Fibroblast of mammary gland (primary cell): ENCODE results near the gene KNOP1.

Experiments
- DNase-seq: peaks from one replicate; pipeline ENCODE4 v3.0.0-alpha.2; 2010; ENCODE audit warnings: low read depth
- H3K4me3 ChIP-seq: 2 replicates; pipeline ENCODE4 v1.5.1; 2011; ENCODE audit warnings: low read depth, mild to moderate bottlenecking, low read length, moderate library complexity; ENCODE audit not compliant: control insufficient read depth
- CTCF ChIP-seq: conservative IDR thresholded peaks from 2 replicates; pipeline ENCODE4 v1.5.1; 2011; ENCODE audit warnings: low read depth, low read length, inconsistent platforms; ENCODE audit not compliant: control insufficient read depth, insufficient read depth

The KNOP1 gene, protein sequence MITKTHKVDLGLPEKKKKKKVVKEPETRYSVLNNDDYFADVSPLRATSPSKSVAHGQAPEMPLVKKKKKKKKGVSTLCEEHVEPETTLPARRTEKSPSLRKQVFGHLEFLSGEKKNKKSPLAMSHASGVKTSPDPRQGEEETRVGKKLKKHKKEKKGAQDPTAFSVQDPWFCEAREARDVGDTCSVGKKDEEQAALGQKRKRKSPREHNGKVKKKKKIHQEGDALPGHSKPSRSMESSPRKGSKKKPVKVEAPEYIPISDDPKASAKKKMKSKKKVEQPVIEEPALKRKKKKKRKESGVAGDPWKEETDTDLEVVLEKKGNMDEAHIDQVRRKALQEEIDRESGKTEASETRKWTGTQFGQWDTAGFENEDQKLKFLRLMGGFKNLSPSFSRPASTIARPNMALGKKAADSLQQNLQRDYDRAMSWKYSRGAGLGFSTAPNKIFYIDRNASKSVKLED

DNA sequence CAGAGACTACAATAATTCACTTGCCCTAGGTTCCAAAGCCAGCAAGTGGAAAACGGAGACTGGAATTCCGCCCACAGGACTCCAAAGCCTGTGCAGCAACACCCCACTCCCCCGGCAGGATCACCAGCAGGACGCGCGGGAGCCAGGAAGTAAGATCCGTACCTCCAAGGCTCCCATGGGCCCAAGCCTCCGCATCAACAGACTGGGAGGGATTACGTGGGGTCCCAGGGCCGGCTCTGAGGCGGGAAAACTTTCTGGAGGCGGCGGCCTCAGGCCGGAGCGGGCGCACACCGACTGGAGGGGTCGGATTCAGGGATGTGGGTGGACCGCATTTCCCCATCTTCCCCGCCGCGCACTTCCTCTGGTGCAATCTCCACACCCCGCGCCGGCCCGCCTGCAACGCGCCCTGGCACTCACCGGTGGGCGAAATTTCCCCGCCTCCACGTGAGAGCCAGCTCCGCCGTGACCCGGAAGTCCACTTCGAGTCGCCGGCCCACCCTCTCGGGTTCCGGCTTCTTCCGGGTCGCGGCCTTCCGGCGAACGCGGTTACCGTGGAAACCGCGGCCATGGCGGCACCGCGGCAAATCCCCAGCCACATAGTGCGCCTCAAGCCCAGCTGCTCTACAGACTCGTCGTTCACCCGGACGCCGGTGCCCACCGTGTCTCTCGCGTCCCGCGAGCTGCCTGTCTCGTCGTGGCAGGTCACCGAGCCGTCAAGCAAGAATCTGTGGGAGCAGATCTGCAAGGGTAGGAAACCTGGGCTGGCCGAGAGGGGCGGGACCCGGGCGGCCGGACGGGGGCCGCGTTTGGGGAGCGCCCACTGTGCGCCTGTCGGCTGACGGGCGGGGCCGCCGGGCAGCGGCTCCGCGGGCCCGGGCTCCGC, at the start of gene KNOP1, which contains the start of gene IQCK:
KNOP1 (minus strand) TSS at position 487 of the 883 bp plus-strand sequence. CDS start 3,192 bp downstream, outside the sequence.
IQCK (plus strand) TSS at position 531 of the 883 bp plus-strand sequence; CDS start at position 567, 36 bp downstream.
- peak; percentile 82 for DNase-seq
- H3K4me3 ChIP-seq = peak within 1 kb of the TSS; percentile 75
- TF ChIP-seq CTCF = peak; percentile 3

GRCh38 chr16:19767497-19767896, 49.5 kb upstream of the KNOP1 start:
- no peak for DNase-seq
- no peak for TF ChIP-seq CTCF
- H3K4me3 ChIP-seq = no peak overlapping the region

GRCh38 chr16:19766988-19767387, 49.0 kb upstream of the KNOP1 start:
- no peak overlapping the region for H3K4me3 ChIP-seq
- no peak for TF ChIP-seq CTCF
- DNase-seq = no peak

GRCh38 chr16:19766554-19766884, 48.5 kb upstream of the KNOP1 start:
- DNase-seq = no peak
- no peak overlapping the region for H3K4me3 ChIP-seq
- no peak for TF ChIP-seq CTCF

GRCh38 chr16:19765860-19766553, 48.0 kb upstream of the KNOP1 start:
- no peak overlapping the region for H3K4me3 ChIP-seq
- no peak for DNase-seq
- no peak for TF ChIP-seq CTCF

DNA sequence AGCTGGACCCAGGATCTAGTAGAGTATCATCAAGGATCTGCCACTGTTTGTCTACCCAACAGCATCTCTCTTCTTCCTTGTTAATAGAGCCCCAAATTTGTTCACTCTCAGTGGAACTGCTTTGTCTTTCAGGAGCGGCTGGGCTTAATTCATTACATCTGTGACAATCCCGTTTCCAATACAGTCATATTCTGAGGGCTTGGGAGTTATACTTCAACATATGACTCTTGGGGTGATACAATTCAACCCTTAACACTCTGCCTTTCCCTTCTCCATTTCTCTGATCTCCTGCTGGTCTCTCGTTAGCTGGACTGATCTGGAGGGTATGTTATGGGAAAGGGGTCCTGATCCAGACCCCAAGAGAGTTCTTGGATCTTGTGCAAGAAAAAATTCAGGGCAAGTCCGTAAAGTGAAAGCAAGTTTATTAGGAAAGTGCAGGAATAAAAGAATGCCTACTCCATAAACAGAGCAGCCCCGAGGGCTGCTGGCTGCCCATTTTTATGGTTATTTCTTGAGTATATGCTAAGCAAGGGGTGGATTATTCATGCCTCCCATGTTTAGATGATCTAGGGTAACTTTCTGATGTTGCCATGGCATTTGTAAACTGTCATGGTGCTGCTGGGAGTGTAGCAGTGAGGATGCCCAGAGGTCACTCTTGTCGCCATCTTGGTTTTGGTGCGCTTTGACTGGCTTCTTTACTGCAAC, 42.5 kb upstream of the KNOP1 start:
- no peak overlapping the region for H3K4me3 ChIP-seq
- no peak for TF ChIP-seq CTCF
- no peak for DNase-seq
